HG03159 (cell line): ENCODE measurements around the gene CAP1.
"Not testable (repeated sequence)": the region's sequence is repeated elsewhere in the genome, so short reads cannot be mapped to it uniquely, and the experiment has no call there.

Source experiments
- ATAC-seq: cut with Tn5 transposase; IDR thresholded peaks from one replicate; pipeline ENCODE4 v1.9.1; 2021; ENCODE audit warnings: mild to moderate bottlenecking, moderate library complexity; ENCODE audit not compliant: unreplicated experiment

The CAP1 gene

DNA sequence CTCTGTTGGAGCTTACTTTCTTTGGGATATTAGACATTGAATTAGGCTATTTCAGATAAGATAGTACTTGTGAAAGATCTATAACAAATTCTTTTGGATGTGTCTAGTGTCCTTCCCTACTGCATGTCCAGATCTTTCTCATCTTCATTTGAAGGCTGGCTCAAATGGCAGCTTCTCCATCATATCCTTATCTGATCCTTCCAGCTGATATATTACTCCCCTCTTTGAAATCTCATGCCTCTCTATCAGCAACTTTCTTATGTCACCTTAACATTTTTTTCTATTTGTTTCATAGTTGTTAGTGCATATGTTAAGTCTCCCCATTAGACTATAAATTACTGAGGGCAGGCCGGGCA lies 17.5 kb downstream of the CAP1 start:
- no peak for ATAC-seq

DNA sequence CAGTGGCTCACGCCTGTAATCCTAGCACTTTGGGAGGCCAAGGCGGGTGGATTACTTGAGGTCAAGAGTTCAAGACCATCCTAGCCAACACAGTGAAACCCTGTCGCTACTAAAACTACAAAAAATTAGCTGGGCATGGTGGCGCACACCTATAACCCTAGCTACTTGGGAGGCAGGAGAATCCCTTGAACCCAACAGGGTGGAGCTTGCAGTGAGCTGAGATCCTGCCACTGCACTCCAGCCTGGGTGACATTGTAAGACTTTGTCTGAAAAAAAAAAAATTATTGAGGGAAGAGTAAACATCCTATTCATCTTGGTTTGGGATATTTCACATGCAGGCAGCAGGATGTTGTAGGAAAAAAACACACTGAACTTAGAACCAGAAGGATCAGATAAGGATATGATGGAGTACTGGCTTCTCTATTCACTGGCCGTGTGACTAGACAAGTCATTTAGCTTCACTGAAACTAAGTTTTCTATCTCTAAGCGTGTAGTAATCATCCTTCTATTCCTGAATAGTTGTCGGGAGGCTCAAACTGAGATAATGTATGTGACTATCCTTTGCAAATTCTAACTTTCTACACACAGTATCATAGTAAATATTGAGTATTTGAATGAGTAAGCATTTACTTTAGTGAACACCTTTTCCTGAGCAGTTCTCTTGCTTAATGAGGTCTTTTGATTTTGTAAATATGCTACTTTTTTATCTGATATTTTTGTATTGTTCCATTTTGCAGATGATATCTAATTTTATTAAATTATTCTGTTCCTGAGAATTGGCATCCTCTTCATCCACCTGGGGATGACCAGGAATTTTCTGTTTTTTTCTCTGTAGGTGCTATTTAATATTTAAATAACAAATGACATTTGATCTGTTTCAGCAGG lies 18.2 kb downstream of the CAP1 start:
- ATAC-seq, result no peak

DNA sequence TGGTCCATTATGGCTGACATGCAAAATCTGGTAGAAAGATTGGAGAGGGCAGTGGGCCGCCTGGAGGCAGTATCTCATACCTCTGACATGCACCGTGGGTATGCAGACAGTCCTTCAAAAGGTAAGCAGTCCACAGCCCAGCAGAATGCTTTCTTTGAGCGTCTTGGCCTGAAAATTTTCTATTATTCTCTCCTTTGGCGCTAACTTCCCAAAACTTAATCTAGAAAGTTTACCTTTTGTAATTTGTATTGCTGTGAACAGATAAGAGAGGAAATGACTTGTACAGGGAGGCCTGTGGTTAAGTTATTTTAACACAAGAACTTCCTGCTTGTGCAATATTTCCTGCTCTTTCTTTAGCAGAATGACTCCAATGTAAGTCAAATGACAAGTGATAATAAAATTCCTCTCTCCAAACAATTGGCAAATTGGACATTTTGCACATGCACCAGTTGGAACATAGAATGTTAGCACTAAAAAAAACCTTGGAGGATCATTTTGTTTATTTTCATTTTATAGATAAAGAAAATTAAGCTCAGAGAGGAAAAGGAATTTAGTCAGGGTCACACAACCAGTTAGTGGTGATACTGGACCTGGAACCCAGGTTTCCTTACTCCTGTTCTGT lies 18.9 kb downstream of the CAP1 start:
- no peak for ATAC-seq

DNA sequence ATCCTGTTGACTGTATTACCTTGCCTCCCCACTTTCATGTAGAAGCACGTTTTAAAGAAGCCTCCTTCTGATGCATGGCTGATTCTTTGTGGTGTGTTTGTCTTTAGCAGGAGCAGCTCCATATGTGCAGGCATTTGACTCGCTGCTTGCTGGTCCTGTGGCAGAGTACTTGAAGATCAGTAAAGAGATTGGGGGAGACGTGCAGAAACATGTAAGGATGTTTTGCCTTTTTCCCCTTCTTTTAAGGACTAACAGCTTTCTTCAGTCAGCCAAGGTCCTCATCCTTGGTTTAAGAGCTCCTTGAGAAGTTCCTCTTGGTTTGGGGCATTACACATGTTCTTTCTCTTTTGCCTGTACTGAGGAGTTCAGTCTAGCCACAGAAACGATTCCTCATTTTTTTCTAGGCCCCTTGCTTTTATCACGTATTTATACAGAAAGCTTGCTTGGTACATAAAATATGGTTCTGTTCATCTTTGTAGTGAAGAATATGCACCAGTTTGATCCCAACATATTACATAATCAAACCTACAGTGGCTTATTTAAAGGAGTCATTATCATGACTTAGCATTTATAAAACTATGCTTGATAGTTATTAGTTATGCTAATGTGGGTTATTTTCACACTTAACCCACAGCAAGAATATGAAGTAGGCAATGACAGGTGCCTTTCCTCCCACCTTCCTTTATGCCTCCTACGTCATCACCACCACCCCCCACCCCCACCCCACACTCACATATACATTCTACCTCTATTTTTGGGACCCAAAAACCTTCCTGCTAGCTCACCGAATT lies 19.6 kb downstream of the CAP1 start:
- ATAC-seq, result no peak

DNA sequence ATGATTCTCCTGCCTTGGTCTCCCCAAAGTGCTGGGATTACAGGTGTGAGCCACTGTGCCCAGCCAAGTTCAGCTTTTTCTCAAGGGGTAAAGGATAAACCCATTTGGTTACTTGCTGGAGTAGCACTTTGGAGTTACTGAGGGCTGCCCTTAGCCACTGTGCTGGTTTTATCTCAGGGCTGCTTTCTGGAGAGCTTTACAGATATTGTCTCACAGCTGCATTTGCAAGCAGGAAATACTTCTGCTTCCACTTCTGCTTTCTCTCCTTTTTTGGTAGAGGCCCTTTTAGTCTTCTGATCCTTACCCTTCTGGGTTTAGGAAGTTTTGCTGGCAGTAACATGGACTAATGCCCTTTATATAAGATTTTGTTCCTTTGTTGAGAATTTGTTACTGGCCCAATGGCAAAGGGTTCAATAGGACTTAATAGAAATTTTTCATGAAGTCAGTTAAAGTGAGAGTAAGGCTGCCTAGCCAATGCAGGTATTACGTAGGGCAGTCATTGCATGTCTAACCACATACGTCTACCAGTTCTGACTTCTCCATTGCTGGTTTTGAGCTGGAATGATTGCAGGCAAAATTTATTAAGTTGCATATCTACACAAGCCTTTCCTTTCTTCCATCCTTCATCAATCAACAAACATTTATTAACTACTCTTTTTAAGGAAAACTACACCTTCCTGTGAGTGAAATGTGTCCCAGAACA lies 24.4 kb downstream of the CAP1 start:
- peak; percentile 86 for ATAC-seq

DNA sequence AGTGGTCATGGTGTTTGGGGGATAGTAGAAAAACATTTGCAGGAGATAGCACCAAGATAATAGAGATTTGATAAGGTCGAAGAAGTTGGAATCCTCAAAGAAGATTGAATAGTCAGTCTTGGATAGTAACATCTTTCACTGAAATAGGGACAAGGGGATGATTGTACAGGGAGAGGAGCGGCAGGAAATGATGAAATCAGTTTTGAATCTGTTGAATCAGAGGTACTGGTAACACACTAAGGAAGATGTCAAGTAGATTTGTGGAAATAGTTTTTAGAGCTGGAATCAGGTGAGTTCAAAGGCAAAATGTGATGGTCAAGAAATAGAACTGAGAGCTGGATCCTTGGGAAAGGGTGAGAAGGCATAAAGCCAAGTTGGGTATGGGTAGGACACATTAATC lies 26.5 kb downstream of the CAP1 start:
- ATAC-seq, result no peak

DNA sequence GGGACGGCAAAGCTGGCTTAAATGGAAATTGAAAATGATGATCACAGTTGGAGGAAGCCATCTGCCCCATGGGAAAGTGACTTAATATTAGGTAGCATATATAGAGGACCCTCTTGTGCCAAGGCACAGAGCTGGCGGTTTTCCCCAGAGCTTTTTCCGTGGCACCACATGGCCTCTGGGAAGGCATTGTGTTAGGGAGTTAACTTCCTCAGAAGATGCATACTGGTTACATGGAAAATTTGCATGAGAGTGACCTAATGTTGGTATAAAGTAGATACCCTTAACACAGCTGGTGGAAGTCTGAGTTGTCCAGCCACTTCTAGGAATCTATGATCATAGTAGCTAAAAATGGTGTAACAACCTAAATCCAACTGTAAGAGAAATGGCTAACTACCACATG lies 27.3 kb downstream of the CAP1 start:
- ATAC-seq, result no peak

DNA sequence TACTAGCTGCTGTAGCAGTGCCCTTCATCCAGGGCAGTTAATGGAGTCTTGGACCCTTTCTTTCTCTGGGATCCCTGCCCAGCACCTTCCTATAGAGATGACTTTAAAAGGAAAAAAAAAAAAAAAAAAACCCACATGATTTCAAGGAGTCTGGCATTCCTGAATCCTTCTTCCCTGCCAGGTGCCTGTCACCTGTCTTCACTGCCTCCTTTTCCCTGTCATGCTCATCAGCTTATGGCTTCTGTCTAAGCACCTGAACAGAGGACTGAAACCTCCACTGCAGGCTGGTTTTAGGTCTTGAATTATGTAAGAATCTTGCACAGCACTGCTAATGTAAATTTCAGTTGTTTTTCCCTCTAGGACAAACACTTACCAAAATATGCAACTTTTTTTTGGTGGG lies 31.6 kb downstream of the CAP1 start:
- ATAC-seq, result no peak

DNA sequence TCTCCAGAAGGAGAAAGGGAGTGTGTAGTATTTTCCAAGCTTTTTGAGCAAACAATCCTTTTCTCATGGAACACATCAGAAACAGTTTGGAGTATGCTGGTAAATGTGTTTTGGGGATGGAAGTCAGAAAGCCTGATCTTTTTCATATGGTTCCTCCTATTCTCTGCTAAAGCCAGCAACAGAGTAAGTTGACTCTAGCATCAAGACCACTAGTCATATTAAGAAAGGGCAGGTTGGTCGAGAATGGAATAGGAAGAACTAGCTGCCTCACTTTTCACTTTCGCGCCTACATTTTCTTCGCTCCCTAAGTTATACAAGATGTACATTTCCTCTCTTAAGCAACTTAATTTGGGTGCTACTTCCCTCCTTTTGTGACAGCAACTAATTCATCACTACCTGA lies 32.5 kb downstream of the CAP1 start:
- no peak for ATAC-seq

DNA sequence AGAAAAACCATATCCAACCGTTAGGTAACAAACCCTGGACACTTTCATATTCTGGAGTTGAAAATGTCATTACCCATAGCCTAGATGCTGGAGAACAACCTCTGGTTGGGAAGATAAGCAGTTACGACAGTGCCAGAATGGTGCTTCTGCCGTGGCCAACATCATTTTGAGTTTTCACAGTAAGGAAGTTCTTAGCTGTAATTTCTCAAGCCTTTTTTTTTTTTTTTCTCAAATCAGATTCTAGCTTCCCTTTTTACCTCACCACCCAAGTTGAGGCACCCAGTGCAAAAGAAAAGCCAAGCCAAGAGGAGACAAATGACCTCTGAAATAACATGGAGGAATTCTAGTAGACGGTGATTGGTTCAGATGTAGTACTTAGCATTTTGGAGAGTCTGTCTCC lies 34.7 kb downstream of the CAP1 start:
- ATAC-seq, result no peak

DNA sequence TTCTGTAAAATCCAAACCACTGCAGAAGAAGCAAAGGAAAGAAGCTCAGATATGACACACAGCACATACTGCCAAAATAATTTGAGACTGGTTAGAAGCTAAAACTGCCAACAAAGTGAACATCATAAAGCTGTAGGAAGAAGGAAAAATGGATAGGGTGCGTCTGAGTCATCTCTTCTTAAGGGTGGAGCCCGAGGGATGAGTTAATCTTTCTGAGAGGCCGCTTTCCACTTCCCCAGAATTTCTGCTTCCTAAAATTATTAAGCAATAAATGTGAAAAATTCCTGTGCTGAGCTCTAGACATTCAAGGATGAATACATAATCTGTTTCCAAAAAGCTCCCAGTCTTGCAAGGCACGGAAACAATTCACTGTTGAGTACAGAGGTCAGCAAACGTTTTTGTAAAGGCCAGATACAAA lies 36.4 kb downstream of the CAP1 start:
- no peak for ATAC-seq

DNA sequence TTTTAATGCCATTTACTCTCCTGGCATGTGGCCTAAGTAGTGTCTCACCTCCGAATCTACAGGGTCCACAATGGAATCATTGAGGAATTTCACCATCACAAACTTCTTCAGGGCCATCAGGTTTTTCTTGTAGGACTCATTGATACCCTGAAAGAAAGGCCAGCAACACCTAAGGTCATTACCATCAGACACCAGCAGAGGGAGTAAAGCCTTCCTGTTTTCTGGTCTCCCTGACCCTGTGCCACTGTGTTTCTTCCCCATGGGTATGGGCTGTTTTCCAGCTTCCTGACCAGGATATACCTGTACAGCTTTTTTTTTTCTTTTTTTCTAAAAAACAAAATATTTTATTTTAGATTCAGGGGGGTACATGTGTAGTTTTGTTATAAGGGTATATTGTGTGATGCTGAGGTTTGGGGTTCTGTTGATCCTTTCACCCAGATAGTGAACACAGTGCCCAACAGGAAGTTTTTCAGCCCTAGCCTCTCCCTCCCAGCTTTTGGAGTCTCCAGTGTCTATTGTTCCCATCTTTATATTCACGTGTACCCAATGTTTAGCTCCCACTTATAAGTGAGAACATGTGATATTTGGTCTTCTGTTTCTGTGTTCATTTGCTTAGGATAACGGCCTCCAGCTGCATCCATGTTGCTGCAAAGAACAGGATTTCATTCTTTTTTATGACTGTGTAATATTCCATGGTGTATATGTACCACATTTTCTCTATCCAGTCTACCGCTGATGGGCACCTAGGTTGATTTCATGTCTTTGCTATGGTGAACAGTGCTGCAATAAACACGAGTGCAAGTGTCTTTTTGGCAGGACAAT lies 38.2 kb downstream of the CAP1 start:
- no peak for ATAC-seq

DNA sequence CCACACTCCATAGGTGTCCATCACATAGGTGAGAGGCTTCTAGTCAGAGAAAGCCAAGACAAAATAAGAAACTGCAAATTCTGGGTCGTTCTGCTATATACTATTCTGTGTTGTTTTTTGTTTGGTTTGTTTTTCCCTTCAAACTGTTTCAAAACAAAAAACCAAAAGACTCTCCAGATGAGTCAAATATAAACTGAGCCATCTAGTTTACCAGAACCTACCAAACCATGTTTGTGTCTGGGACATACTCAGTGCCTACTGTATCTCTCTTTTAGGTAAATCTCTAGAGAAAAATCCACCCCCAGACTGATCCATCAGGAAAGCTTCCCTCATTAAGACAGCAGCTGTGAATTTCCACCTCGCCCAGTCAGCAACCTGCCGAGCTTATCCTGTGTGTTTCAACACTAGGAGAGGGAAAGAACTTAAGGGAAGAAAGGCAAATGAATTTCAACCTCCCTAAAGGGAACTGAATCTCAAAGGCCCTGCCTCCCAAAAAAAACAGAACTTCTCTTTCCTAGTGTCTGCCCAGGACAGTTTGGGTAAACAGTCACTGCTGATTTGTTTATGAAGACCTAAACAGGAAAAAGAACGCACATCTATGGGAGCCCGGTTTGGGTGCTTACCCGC lies 39.4 kb downstream of the CAP1 start:
- ATAC-seq, result no peak

DNA sequence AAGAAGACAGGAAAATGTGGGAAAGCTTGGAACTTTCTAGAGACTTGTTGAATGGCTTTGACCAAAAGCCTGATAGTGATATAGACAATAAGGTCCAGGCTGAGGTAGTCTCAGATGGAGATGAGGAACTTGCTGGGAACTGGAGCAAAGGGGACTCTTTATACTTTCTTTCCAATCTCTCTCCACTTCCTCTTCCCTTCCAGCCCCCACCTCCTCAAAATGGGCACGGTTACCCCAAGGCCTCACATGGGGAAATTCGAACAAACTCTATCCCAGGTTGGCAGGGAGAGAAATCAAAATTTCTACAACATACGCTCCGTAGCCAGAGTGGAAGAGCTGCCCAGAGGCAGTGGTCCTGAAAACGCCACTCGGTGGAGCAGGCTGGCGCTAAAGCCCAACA lies 41.3 kb downstream of the CAP1 start:
- ATAC-seq, result no peak

DNA sequence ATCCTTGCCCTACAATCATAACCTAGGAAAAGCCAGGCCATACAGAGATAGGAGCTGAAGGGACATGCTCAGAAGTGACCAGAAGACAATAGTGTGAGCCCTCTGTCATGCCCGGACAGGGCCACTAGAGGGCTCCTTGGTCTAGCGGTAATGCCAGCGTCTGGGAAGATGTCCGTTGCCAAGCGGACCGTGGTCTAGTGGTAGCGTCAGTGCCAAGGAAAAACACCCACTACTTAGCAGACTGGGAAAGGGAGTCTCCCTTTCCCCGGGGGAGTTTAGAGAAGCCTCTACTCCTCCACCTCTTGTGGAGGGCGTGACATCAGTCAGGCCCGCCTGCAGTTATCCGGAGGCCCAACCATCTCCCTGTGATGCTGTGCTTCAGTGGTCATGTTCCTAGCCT lies 44.2 kb downstream of the CAP1 start:
- not testable (repeated sequence) for ATAC-seq

DNA sequence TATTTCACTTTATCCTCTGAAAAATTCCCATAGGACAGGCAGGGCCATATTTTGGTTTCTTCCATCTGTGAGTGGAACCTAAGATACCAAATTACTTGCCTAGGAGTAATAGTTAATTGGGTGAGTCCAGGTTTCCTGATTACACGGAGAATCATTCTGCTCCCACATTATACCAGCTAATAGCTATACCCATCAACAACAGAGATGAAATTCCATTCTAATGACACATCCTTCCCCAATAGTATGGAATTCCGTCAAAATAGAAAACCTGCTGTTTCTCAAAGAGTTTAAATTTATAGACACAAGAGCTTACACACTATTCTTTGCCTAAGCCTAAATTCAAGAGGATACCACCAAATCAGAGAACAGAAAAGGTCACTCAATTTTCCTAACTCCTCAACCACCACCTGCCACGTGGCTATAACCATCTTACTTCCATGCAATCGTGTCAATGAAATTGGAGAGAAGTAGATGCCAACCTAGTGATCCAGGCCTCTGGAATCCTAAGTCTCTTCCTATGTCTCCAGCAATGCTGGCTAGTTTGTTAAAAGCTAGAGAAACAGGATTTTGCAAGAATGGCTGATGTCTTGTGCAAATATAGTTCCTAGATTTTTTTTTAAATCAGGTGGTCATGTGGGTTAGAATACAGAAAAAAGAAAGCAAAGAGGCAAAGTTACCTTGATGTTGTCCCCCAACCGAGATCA lies 50.3 kb downstream of the CAP1 start:
- ATAC-seq, result no peak

DNA sequence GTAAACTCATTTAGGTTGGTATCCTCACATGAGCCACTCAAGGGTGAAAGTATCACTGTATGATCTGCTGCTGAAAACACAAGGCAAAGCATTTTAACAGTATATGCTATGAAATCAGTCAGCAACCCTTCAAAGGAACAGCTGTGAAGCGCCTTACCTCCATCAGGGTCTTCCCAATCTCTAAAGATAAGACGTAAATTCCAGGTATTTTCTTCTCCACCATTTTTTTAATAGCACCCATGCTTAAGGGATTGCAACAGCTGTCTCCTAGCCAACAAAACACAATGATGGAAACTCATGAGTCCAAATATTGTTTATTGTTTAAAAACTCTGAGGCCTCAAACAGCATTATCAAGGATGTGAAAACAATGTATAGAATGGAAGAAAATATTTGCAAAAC lies 51.7 kb downstream of the CAP1 start:
- ATAC-seq, result no peak

DNA sequence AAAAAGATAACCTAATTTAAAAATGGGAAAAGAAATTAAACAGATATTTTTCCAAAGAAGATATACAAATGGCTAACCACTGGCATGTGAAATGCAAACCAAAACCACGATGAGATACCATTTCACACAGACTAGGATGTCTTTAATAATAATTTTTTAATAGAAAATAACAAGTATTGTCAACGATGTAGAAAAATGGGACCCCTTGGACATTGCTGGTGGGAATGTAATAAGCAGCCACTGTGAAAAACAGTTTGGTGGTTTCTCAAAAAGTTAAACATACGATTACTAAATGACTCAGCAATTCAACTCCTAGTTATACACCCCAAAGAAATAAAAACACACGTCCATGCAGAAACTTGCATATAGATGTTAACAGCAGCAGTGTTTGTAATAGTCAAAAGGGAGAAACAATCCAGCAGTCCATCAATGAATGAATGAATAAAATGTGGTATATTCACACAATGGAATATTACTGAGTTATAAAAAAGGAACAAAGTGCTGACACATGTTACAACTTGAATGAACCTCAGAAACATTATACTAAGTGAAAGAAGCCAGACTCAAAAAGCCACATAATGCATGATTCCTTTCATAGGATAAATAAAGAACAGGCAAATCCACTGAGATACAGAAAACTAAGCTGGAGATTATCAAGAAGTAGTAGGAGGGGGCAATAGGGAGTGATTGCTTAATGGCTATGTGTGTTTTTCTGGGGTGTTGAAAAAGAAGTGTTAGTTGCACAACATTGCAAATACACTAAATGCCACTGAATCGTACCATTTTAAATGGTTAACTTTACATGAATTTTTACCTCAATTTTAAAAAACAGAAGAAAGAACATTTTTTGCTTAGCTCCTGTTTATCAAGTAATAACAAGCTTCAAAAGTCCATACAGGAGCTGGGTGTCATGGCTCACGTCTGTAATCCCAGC lies 52.4 kb downstream of the CAP1 start:
- ATAC-seq, result no peak
